T-helper 1 cell treated with Interleukin-12 subunit alpha and Interleukin-12 subunit beta and Interleukin-4 antibody, amounts not matched to agents 30 μg/mL and 1 μg/mL, for 36 hours (primary cell): ENCODE measurements around the gene LY9.
A peak's percentile ranks its signal among the peaks of the same experiment; 100 is the strongest.

Experiments used
- H3K27ac Mint-ChIP-seq: one replicate; pipeline ENCODE4 v1.8.0; 2021; ENCODE audit warnings: mild to moderate bottlenecking, mixed read lengths
- H3K27me3 Mint-ChIP-seq: one replicate; pipeline ENCODE4 v1.8.0; 2021; ENCODE audit warnings: low read depth, mixed read lengths
- H3K36me3 Mint-ChIP-seq: one replicate; pipeline ENCODE4 v1.8.0; 2021; ENCODE audit warnings: low read depth, mixed read lengths
- H3K4me1 Mint-ChIP-seq: one replicate; pipeline ENCODE4 v1.8.0; 2021; ENCODE audit warnings: low read depth, mixed read lengths
- H3K4me3 Mint-ChIP-seq: one replicate; pipeline ENCODE4 v1.8.0; 2021; ENCODE audit warnings: mild to moderate bottlenecking, moderate library complexity, mixed read lengths
- H3K9me3 Mint-ChIP-seq: one replicate; pipeline ENCODE4 v1.8.0; 2021; ENCODE audit warnings: mixed read lengths

LY9 gene

DNA sequence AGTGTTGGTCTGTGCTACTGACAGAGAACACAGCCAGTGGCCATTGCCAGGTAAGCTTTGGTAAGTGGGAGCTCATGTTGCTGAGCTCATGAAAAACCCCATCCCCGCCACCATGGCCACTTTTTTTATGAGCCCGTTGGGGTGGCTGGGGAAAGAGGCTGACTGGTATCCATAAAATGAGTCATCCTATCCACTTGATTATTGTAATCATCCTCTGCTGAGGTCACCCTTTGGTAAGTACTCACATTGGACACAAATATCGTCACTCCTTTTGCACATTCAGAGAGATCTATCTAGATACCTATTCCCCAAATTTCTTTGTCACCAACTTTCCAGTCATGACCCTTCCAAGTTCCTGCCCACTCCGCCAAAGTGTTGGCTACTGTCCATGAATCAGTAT lies 34.9 kb upstream of the LY9 start:
- Mint-ChIP-seq H3K27me3 (no peaks in the 10 kb centered on the region), H3K36me3 (peaks cover 18% of the 10 kb centered on the region), H3K27ac (no peak overlapping the region), H3K9me3 (peaks cover 19% of the 10 kb centered on the region), H3K4me1 (peaks cover 20% of the 10 kb centered on the region), H3K4me3 (no peak overlapping the region)

DNA sequence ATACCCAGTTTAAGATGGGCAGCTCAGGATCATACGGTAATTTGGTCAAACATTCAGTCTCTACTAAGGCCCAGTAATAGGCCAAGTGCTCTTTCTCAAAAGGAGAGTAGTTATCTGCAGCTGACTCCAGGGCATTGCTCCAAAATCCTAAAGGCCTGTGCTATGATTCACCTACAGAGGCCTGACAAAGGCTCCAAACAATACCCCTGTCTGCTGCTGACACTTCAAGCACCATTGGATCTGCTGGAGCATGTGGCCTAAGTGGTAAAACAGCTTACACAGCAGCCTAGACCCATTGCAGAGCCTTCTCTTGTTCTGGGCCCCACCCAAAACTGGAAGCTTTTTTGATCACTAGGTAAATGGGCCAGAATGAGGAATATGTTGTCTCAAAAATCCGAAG lies 34.1 kb upstream of the LY9 start:
- H3K9me3 Mint-ChIP-seq = peaks cover 13% of the 10 kb centered on the region
- H3K27me3 Mint-ChIP-seq = no peaks in the 10 kb centered on the region
- peaks cover 17% of the 10 kb centered on the region for H3K4me1 Mint-ChIP-seq
- peaks cover 14% of the 10 kb centered on the region for H3K36me3 Mint-ChIP-seq
- no peak overlapping the region for H3K27ac Mint-ChIP-seq
- H3K4me3 Mint-ChIP-seq = no peak overlapping the region

DNA sequence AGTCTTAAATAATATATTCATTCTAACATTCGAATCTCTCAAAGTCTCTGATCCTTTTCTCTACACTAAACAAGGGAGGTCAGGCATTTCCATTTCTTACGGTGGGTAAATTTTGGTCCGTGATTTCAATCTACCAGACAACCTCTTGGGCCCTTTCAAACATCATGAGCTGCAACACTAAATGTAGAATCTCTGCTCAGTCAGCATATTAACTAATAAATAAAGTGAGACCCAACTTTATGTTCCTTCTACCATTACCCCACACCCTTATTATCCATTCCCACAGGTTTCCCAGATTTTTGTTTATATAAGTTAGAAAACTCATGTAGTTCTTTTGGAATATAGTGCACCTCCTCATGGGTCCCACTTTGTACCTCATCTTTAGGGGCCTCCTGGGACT lies 32.0 kb upstream of the LY9 start:
- no peaks in the 10 kb centered on the region for H3K27me3 Mint-ChIP-seq
- peaks cover 6% of the 10 kb centered on the region for H3K36me3 Mint-ChIP-seq

DNA sequence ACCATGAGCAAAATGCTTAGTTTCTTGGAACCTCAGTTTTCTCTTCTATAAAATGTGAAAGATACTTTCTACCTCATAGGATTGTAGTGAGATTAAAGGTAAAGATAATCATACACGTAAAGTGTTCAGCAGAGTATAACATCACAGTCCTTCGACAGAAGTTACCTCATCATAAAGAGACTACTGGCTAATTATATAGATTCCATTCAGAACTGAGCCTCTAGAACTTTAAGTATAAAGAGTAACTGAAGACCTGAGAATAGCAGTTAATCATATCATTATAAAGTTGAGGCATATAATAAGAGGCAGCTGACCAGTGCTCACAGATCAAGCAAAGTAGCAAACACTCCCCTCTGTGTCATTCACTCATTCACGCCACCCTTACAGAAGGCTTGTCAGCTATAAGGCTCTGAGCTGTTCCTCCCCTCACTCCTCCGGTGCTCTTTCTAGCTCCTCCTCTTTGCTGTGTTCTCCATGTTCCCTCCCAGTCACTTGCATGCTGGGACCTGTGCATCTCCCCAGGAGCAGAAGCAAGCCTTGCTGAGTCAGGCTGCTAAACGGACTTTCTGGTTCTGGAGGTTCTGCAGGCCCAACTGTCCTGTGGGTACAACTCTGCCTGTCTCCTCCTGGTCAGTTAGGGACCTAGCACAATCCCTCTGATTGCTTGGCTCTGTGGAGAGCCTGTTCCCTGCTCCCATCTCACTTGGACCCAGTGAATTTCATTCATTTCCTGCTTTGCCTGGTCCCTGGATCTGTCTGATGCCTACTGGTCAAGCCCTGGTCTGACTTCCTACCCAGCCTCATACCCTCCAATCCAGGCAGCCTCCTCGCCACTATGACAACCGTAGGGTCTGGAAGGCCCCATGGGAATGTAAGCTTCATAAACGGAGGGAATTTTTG lies 28.3 kb upstream of the LY9 start:
- Mint-ChIP-seq H3K36me3 (peaks cover 4% of the 10 kb centered on the region), H3K27ac (peak overlapping the region; percentile 96), H3K27me3 (no peaks in the 10 kb centered on the region), H3K4me1 (peaks cover 33% of the 10 kb centered on the region), H3K4me3 (peak overlapping the region; percentile 77), H3K9me3 (no peaks in the 10 kb centered on the region)

More for the DNA sequence above, 32.0 kb upstream of the LY9 start:
- H3K27ac Mint-ChIP-seq = no peak overlapping the region
- peaks cover 8% of the 10 kb centered on the region for H3K9me3 Mint-ChIP-seq
- no peak overlapping the region for H3K4me3 Mint-ChIP-seq
- peaks cover 22% of the 10 kb centered on the region for H3K4me1 Mint-ChIP-seq

DNA sequence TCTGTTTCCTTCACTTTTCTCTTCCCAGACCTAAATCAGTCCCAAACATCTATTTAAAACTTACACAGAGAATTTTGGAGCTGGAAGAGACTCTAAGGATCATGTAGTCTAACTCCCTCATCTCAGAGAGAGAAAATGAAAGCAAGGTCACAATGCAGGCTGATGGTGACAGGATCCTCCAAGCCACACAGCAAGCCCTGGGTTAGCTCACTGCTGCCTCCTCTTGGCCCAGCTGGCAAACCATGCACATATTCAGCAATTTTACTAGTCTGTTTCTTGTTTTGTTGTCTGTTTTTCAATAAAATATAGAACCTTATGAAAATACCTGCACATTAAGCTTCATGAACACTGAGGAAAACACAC lies 27.7 kb upstream of the LY9 start:
- peak overlapping the region; percentile 96 for H3K27ac Mint-ChIP-seq
- H3K9me3 Mint-ChIP-seq = no peaks in the 10 kb centered on the region
- peak overlapping the region; percentile 77 for H3K4me3 Mint-ChIP-seq
- H3K27me3 Mint-ChIP-seq = no peaks in the 10 kb centered on the region
- peaks cover 4% of the 10 kb centered on the region for H3K36me3 Mint-ChIP-seq
- H3K4me1 Mint-ChIP-seq = peaks cover 37% of the 10 kb centered on the region

DNA sequence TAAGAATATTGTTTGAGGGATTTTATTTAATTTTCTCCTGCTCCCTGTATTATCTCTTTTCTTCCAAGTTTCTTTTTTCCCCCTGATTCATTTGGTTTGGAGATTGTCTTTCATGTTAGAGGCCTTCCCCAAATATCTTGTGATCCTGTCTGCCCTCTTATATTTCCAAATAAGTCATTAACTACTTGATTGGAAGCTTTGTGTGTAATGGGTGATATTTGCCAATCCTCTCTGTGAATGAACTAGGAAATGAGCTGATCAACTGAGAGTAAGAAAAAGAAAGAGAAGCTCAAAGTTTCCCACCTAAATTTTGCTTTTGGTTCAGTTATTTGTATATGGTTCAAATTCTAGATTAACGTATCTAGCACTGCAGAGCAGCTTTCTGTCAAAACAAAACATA lies 23.6 kb upstream of the LY9 start:
- Mint-ChIP-seq H3K27ac (no peak overlapping the region), H3K36me3 (peaks cover 2% of the 10 kb centered on the region), H3K4me3 (no peak overlapping the region), H3K9me3 (no peaks in the 10 kb centered on the region), H3K4me1 (peaks cover 44% of the 10 kb centered on the region), H3K27me3 (no peaks in the 10 kb centered on the region)

DNA sequence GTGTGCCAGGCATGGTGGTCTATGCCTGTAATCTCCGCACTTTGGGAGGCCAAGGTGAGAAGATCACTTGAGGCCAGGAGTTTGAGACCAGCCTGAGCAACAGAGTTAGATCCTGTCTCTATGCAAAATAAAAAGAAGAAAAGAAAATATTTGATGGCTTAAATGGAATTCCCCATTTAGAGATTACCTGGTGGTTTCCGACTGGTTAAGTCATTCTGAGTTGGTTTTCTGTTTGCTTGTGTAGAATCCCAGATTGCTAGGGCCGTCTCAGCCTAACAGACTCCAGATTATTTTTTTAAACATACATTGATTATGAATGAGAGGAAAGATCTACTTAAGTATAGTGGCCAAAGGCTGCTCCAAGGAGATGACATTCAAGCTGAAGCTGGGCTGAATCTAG lies 22.9 kb upstream of the LY9 start:
- Mint-ChIP-seq H3K36me3 (peaks cover 2% of the 10 kb centered on the region), H3K27ac (peak overlapping the region; percentile 74), H3K9me3 (no peaks in the 10 kb centered on the region), H3K4me1 (peaks cover 40% of the 10 kb centered on the region), H3K27me3 (no peaks in the 10 kb centered on the region), H3K4me3 (no peak overlapping the region)

DNA sequence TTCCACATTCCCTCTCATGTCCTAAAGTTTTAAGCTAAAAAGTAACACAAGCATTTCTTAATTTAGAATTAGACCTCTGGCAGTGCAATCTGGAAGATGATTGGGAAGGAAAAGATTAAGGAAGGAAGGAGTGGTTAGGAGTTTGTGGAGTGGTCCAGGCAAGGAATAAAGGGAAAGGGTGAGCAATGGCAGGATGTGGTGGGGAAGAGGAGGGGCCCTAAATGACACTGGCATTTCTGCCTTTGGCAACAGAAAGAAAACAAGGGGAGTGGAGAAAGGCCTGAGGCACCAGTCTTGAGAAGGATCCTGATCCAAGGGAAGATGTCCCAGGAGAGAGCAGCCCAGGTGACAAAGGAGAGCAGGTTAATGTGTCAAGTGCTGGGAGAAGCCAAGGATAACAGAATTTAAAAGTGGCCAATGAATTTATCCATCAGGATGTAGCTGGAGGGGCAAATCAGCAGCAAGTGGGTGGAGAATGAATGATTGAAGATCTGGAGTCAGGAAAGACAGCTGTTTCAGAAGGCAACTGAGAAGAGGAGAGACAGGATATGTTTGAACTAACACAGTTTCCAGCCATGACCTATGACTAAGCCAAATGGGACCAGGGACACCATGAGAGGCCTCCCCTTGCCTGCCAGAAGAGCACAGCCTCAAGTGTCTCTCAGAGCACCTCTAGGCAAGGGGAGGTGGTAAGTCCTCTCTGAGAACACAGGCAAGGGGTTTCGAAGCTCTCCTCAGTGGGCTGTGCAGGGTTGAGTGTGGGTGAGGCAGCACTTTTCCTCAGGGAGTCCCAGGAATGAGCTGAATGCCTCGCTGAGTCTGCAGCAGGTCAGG lies 20.9 kb upstream of the LY9 start:
- H3K9me3 Mint-ChIP-seq = no peaks in the 10 kb centered on the region
- peaks cover 39% of the 10 kb centered on the region for H3K4me1 Mint-ChIP-seq
- H3K36me3 Mint-ChIP-seq = peaks cover 2% of the 10 kb centered on the region
- H3K27me3 Mint-ChIP-seq = no peaks in the 10 kb centered on the region
- peak overlapping the region; percentile 60 for H3K27ac Mint-ChIP-seq
- no peak overlapping the region for H3K4me3 Mint-ChIP-seq

DNA sequence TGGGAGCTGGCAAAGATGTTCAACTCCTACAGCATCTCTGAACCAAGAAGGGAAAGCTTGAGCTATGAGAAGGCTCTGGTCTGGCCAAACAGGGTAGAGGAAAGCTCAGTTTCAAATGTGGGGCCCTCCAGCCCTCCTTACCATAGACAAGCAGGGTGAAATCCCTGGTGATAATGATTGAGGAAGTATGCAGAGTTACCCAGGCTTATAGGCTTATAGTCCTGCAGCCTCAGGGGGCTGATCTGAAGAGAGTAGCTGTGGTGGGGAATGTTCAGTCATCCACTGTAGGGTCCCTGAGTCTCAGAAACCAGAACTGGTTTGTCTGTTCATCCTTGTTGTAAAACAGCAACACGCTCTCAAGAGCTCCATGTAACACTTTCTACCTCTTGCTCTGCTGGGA lies 19.8 kb upstream of the LY9 start:
- Mint-ChIP-seq H3K4me3 (no peak overlapping the region), H3K36me3 (peaks cover 2% of the 10 kb centered on the region), H3K9me3 (no peaks in the 10 kb centered on the region), H3K27ac (no peak overlapping the region), H3K4me1 (peaks cover 36% of the 10 kb centered on the region), H3K27me3 (no peaks in the 10 kb centered on the region)

DNA sequence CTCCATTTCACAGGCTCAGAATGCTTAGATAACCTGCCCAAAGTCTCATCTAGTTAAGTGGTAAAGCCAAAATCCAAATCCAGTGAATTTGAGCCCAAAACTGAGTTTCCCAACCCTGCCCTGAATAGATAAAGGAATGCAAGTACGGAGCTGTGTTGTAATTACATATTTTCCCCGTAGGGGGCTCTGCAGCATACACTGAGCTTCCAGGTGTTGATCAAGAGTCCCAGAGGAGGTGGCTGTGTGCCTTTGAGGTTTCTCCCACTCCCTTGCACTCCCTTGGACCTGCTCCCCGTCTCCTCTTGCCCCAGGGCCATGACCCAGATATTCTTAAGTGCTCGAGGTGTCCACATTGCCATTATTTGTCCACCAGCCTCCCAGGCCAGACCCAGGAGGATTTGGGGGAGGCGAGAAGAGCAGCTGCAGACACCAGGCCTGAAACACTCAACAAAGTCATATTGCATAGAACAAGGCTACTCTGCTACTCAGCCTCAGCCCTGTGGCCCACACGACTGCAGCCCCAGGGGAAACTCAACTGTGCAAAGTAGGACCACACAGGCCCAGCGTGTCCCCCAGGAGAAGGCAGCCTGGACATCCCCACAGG lies 18.4 kb upstream of the LY9 start:
- Mint-ChIP-seq H3K27me3 (no peaks in the 10 kb centered on the region), H3K4me3 (no peak overlapping the region), H3K36me3 (no peaks in the 10 kb centered on the region), H3K9me3 (no peaks in the 10 kb centered on the region), H3K4me1 (peaks cover 37% of the 10 kb centered on the region), H3K27ac (no peak overlapping the region)

DNA sequence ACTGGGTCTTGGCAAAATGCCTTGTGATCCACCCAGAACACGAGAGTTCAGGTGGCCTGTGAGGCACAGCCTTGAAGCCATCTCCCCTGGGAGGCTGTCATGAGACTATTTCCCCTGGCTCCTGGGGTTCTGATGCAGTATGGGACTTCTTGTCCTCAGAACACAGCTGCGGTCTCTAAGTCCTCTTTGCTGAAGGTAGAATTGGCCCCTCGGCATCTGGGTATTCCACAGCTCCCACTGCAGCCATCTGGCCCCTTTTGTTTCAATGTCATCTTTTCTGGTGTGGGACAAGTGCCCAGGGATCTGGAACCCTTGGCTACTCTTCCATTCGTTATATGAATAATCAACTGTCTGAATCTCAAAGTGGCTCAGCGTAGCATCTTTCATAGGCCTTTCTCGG lies 17.0 kb upstream of the LY9 start:
- Mint-ChIP-seq H3K36me3 (no peaks in the 10 kb centered on the region), H3K27ac (no peak overlapping the region), H3K27me3 (no peaks in the 10 kb centered on the region), H3K4me3 (no peak overlapping the region), H3K4me1 (peaks cover 32% of the 10 kb centered on the region), H3K9me3 (no peaks in the 10 kb centered on the region)

DNA sequence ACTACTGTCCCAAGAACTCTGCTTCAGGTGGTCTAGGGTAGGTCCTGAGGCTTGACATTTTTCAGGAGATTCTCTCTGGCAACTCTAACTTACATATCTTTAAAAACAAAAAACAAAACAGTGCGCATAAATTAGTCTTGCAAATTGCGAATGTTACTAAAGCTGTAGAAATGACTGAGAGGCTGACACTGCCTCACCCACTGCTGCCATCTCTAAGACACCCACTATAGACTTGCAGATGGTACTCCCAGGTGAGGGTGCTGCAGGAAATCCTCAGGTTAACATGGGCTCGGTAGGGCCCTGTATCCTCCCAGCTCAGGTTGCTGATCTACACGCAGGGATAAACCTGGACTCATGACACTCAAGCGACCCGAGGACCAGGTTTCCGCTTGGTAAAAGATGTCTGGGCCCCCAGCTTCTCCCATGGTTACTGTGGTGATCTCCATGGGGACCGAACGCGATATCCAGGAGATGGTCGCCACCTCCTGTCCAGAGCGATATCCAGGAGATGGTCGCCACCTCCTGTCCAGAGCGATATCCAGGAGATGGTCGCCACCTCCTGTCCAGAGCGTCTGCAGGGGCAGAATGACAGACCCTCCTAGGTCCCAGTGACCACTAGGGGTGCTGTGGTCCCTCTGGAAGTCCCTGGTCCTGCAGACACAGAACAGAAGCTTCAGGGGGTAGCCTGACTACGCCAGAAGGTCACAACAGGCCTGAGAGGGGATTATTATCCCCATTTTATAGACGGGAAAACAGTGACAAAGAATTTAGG lies 16.2 kb upstream of the LY9 start:
- peaks cover under 1% of the 10 kb centered on the region for H3K27me3 Mint-ChIP-seq
- H3K4me3 Mint-ChIP-seq = no peak overlapping the region
- no peak overlapping the region for H3K27ac Mint-ChIP-seq
- H3K9me3 Mint-ChIP-seq = no peaks in the 10 kb centered on the region
- H3K4me1 Mint-ChIP-seq = peaks cover 27% of the 10 kb centered on the region
- no peaks in the 10 kb centered on the region for H3K36me3 Mint-ChIP-seq

DNA sequence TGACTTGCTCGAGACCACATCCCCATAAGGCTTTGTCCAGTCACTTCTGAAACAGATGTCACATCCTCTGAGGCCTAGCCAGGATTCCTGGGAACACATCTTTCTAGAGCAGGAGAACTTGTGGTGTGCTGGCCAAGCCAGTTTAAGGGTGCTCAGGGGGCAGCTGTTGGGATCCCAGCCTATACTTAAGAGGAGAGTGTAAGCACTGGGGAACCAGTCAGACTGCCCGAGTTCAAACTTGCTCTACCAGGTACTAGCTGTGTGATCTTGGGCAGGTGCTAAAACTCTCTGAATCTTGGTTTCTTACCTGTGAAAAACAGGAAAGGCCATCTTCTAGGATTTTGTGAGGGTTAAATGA lies 15.6 kb upstream of the LY9 start:
- Mint-ChIP-seq H3K36me3 (no peaks in the 10 kb centered on the region), H3K4me1 (peaks cover 21% of the 10 kb centered on the region), H3K9me3 (no peaks in the 10 kb centered on the region), H3K27me3 (peaks cover 6% of the 10 kb centered on the region), H3K4me3 (no peak overlapping the region), H3K27ac (no peak overlapping the region)

DNA sequence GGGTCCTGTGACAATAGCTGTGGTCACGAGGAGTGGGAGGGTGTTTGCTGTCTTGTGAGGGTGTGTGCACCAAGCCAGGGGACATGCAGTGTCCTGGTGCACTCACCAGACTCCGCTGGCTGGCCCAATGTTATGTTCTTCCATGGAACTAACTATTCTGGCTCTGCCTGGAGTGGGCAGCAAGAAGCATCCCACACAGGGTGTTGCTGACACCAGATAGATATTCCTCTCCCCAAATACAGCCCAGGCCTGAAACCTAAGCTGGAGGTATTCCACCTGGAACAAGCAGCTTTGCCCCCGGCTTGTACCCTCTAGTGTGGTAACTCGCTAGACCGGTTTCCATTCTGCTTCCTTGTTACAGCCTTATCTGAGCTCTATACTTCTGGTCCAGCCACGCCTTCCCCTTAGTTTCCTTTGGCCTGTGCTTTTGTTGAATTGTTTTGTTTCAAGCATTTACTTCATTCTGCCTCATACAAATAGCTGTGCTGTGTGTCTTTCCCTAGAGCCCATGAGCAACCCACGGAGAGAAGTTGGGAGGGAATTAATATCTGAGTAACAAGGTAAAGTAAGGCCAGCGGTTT lies 14.7 kb upstream of the LY9 start:
- H3K9me3 Mint-ChIP-seq = no peaks in the 10 kb centered on the region
- no peak overlapping the region for H3K27ac Mint-ChIP-seq
- H3K27me3 Mint-ChIP-seq = peaks cover 7% of the 10 kb centered on the region
- peaks cover 20% of the 10 kb centered on the region for H3K4me1 Mint-ChIP-seq
- H3K4me3 Mint-ChIP-seq = no peak overlapping the region
- no peaks in the 10 kb centered on the region for H3K36me3 Mint-ChIP-seq
